Esophagus squamous epithelium (tissue), 4 donors: ENCODE results near the gene MAGI1.

ENCODE experiments used
- POLR2A ChIP-seq, 4 donors: fragments of 450-650 bp; IDR thresholded peaks; one replicate each; pipeline ENCODE4 v1.6.1; 2017; ENCODE audit warnings: antibody characterized with exemption in 4 of 4, mild to moderate bottlenecking in 4 of 4, moderate library complexity in 3 of 4
- TF ChIP-seq, protein P1 (sequence below), 6 experiments: fragments of 450-650 bp in 4 of 6; fragments of 200-600 bp in 2 of 6; sonication (generic) in 2 of 6; IDR thresholded peaks; one replicate each; pipeline ENCODE4 v1.5.1; 2016 to 2019; ENCODE audit warnings: antibody characterized with exemption in 6 of 6, mild to moderate bottlenecking in 4 of 6, moderate library complexity in 4 of 6

GRCh38 chr3:65758876-65759598 lies 279.7 kb downstream of the MAGI1 start:
- TF ChIP-seq, protein P1, sequence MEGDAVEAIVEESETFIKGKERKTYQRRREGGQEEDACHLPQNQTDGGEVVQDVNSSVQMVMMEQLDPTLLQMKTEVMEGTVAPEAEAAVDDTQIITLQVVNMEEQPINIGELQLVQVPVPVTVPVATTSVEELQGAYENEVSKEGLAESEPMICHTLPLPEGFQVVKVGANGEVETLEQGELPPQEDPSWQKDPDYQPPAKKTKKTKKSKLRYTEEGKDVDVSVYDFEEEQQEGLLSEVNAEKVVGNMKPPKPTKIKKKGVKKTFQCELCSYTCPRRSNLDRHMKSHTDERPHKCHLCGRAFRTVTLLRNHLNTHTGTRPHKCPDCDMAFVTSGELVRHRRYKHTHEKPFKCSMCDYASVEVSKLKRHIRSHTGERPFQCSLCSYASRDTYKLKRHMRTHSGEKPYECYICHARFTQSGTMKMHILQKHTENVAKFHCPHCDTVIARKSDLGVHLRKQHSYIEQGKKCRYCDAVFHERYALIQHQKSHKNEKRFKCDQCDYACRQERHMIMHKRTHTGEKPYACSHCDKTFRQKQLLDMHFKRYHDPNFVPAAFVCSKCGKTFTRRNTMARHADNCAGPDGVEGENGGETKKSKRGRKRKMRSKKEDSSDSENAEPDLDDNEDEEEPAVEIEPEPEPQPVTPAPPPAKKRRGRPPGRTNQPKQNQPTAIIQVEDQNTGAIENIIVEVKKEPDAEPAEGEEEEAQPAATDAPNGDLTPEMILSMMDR (IDR thresholded peaks at IDR 0.05): no peak
- TF ChIP-seq POLR2A (IDR thresholded peaks at IDR 0.05): no peak
